Measurements from ENCODE around the gene LIPT2.

Gene LIPT2

GRCh38 chr11:74468058-74468457, 25.5 kb downstream of the LIPT2 start:
- DNase-seq (ENCODE audit: low read depth) = no peak
- no peak for TF ChIP-seq CTCF (conservative IDR thresholded peaks at IDR 0.05; ENCODE audit: low read depth, low read length)
- H3K4me3 ChIP-seq (ENCODE audit: low read depth, low read length) = peak overlapping the region; percentile 75

GRCh38 chr11:74466916-74467885, 26.3 kb downstream of the LIPT2 start, which contains the start of gene KCNE3:
Gene KCNE3 (minus strand): TSS chr11:74467549. CDS start chr11:74457563, 9,986 bp downstream.
- peak; percentile 78 for DNase-seq (ENCODE audit: low read depth)
- H3K4me3 ChIP-seq (ENCODE audit: low read depth, low read length) = peak within 1 kb of the TSS; percentile 75
- no peak for TF ChIP-seq CTCF (conservative IDR thresholded peaks at IDR 0.05; ENCODE audit: low read depth, low read length)

DNA sequence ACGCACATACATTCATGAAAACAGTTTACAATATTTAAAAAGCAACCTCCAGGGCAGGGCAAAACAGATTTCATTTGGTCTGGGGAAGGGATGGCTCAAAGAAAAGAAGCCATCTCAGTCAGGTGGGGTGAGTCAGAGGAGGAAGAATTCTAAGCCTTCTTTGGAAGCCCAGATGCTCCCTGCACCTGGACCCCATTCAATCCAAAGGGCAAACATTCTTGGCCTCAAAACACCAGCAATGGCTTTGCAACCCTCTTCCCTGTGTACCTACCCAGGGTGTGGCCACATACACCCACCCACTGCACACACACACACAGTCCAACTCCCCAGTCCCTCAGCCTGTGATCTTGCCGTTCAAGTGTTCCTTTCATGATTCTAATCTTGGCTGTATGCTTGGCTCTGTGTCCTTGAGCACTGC, 28.2 kb downstream of the LIPT2 start:
- no peak for DNase-seq (ENCODE audit: low read depth)
- H3K4me3 ChIP-seq (ENCODE audit: low read depth, low read length) = no peak overlapping the region
- no peak for TF ChIP-seq CTCF (conservative IDR thresholded peaks at IDR 0.05; ENCODE audit: low read depth, low read length)

- H3K4me3 ChIP-seq (ENCODE audit: low read depth, low read length) = no peak overlapping the region
- DNase-seq (ENCODE audit: low read depth) = no peak
- no peak for TF ChIP-seq CTCF (conservative IDR thresholded peaks at IDR 0.05; ENCODE audit: low read depth, low read length)
Observed at GRCh38 chr11:74464746-74465145, 28.8 kb downstream of the LIPT2 start.

DNA sequence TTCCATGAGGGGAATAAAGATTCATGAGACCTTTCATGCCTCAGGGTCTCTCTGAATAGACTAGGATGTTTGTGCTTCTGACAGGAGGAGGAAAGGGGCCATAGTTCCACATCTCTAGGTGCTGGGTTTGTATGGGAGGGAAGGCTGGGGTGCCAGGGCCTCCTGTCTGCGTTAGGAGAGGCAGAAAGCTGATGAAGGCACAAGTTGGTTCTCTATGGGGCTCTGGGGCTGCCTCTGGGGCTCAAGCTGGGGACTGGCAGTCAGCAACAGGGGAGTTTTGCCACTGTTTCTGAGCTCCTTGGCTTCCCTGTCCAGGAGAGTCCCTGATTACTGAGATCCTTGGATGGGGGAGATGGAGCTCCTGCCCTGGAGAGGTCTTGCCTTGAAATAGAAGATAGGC, 30.3 kb downstream of the LIPT2 start:
- no peak for DNase-seq (ENCODE audit: low read depth)
- TF ChIP-seq CTCF (conservative IDR thresholded peaks at IDR 0.05; ENCODE audit: low read depth, low read length) = no peak
- no peak overlapping the region for H3K4me3 ChIP-seq (ENCODE audit: low read depth, low read length)

DNA sequence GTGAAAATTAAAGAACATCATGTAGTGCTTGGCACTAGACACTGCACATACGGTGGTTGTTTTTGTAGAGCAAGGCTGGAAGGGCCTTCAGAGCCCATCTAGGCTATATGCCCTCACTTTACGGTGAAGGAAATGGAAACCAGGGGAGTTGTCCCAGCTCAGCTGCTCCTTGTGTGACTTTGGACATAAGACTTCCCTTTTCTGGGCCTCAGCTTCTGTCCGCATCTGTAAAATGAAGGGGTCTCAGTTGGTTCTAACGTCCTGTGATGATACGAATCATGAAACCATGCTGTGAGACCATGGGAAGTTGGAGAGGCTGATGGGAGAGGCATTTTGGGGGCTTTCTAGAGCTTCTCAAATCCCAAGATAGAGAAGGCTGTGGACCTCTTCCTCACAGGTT, 30.9 kb downstream of the LIPT2 start:
- DNase-seq (ENCODE audit: low read depth) = no peak
- TF ChIP-seq CTCF (conservative IDR thresholded peaks at IDR 0.05; ENCODE audit: low read depth, low read length) = no peak
- H3K4me3 ChIP-seq (ENCODE audit: low read depth, low read length) = no peak overlapping the region
